Activated B cell treated with CpG ODN at 0.5 μM for 24 hours (primary cell): ENCODE measurements around the gene PRRC2C. TPM values are rescaled to one million over a fixed set of nuclear protein-coding genes. Genes with fewer than 3 reads are reported as not detected.

Experiments used
- ATAC-seq: fragments of 200-7000 bp; cut with Tn5 transposase; one replicate; pipeline ENCODE4 v1.10.0; 2021; ENCODE audit warnings: low read depth, mild to moderate bottlenecking, moderate library complexity
- CTCF ChIA-PET: fragments of 350-600 bp; sonication (Branson Sonifier 250); formaldehyde crosslinking; loops from one replicate; lab custom pipeline; 2021; ENCODE audit warnings: antibody characterized with exemption; lab: Charles Lee
- POLR2A ChIA-PET: fragments of 350-600 bp; sonication (Branson Sonifier 250); formaldehyde crosslinking; loops from one replicate; lab custom pipeline; 2021; ENCODE audit warnings: antibody characterized with exemption; lab: Charles Lee
- DNase-seq: peaks from one replicate; pipeline ENCODE4 v3.0.0; 2022
- H3K27ac Mint-ChIP-seq: one replicate; pipeline ENCODE4 v1.8.0; 2020; ENCODE audit warnings: mixed read lengths
- H3K27me3 Mint-ChIP-seq: one replicate; pipeline ENCODE4 v1.8.0; 2021; ENCODE audit warnings: mixed read lengths
- H3K36me3 Mint-ChIP-seq: one replicate; pipeline ENCODE4 v1.8.0; 2021; ENCODE audit warnings: low read depth, mixed read lengths
- H3K4me1 Mint-ChIP-seq: one replicate; pipeline ENCODE4 v1.8.0; 2021; ENCODE audit warnings: mixed read lengths
- H3K4me3 Mint-ChIP-seq: one replicate; pipeline ENCODE4 v1.8.0; 2020; ENCODE audit warnings: mild to moderate bottlenecking, mixed read lengths
- H3K9me3 Mint-ChIP-seq: one replicate; pipeline ENCODE4 v1.8.0; 2020; ENCODE audit warnings: mixed read lengths
- intact Hi-C: fragments of 100-400 bp; cut with micrococcal nuclease; formaldehyde crosslinking; loops from one replicate; pipeline ENCODE4 v1.15.1; 2024
- total RNA-seq: library from RNA; stranded (reverse); gene quantifications from 2 replicates; pipeline ENCODE4 v1.2.3, GENCODE V29; 2022
- TF ChIP-seq, protein P1 (sequence below): fragments of 200-600 bp; IDR thresholded peaks from one replicate; pipeline ENCODE4 v1.8.0; 2022; ENCODE audit warnings: antibody characterized with exemption, mild to moderate bottlenecking

The PRRC2C gene
- total RNA-seq, 1 donor from 2014 or later = 272 TPM

DNA sequence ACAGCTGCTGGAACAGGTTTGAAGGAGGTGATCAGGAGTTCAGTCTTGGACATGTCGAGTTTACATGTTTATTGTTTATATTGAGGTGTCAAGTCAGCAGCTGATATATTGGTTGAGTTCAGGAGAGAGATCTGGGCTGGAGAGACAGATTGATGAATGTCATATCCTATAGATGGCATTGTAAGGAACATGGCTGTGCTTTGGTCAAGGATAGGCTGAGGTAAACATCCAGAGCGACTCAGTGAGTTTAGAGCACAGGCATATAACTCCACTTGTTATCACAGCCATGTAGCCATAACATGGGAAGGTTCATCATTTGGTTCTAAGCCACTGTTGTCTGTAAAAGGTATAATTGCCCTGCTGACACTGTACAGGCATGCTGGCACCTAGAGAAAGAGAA, 131.3 kb downstream of the PRRC2C start:
- Mint-ChIP-seq H3K27ac (no peak overlapping the region), H3K9me3 (no peaks in the 10 kb centered on the region), H3K4me3 (no peak overlapping the region), H3K4me1 (no peaks in the 10 kb centered on the region), H3K36me3 (no peaks in the 10 kb centered on the region), H3K27me3 (peaks cover 1% of the 10 kb centered on the region)
- TF ChIP-seq, protein P1, sequence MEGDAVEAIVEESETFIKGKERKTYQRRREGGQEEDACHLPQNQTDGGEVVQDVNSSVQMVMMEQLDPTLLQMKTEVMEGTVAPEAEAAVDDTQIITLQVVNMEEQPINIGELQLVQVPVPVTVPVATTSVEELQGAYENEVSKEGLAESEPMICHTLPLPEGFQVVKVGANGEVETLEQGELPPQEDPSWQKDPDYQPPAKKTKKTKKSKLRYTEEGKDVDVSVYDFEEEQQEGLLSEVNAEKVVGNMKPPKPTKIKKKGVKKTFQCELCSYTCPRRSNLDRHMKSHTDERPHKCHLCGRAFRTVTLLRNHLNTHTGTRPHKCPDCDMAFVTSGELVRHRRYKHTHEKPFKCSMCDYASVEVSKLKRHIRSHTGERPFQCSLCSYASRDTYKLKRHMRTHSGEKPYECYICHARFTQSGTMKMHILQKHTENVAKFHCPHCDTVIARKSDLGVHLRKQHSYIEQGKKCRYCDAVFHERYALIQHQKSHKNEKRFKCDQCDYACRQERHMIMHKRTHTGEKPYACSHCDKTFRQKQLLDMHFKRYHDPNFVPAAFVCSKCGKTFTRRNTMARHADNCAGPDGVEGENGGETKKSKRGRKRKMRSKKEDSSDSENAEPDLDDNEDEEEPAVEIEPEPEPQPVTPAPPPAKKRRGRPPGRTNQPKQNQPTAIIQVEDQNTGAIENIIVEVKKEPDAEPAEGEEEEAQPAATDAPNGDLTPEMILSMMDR = no peak
- ATAC-seq (no peak), DNase-seq (no peak)
- ChIA-PET POLR2A (no interaction called here), CTCF (no interaction called here)
- intact Hi-C loops = no loop called here

DNA sequence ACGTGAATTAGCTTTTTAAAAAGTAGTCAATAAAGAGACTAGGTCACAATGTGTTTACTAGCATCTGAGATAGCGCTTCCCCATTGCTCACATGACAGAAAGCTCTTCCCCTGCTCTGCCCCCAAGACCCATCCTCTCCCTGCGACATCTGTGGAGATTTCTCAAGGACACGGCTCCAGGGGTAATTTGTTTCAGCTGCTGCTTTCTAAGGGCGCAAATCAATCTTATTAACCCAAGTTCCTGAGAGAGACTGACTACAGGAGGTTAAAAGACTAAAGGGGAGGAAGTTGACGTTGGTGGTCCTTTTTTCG, 136.8 kb downstream of the PRRC2C start, which contains the start of gene MYOCOS:
TSS of gene MYOCOS (plus strand) at position 92 of the 311 bp plus-strand sequence. CDS start 1,641 bp downstream, outside the sequence.
- H3K9me3 Mint-ChIP-seq = no peaks in the 10 kb centered on the region
- DNase-seq = no peak
- ChIA-PET POLR2A (no interaction called here), CTCF (no interaction called here)
- peaks cover 1% of the 10 kb centered on the region for H3K27me3 Mint-ChIP-seq
- no peaks in the 10 kb centered on the region for H3K4me1 Mint-ChIP-seq
- TF ChIP-seq, protein P1 = no peak
- no peaks in the 10 kb centered on the region for H3K36me3 Mint-ChIP-seq
- H3K4me3 Mint-ChIP-seq = no peak within 1 kb of the TSS
- H3K27ac Mint-ChIP-seq = no peak within 1 kb of the TSS
- intact Hi-C loops = no loop called here
- ATAC-seq = no peak

DNA sequence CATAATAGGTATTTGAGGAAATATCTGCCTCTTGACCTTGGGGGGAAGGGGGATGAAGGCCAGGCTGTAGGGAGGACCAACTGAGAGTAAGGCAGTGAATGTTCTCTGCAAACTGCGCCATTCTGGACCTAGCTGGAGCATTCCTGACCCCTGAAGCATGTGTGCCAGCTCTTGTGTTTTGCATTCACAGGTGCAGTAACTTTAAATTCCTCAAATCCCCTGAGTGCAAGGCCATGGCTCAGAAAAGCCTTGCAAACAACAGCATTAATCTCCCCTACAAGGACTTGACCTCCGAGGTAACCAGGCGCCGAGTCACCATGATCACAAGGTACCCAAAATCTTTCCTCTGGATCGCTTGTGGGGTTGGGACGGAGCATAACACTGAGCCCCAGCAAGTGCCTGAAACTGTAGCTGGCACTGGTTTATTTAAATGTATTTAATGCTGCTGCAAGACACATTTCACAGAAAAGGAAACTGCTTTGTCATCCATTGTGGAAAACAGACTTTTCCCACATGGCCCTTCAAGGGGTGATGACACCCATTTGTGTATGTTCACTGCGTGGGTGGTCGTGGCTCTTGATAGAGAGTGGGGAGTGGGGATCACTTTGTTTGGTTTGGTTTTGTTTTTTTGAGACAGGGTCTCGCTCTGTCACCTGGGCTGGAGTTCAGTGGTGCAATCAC, 138.5 kb downstream of the PRRC2C start:
- CTCF ChIA-PET = no interaction called here
- peaks cover 5% of the 10 kb centered on the region for H3K27me3 Mint-ChIP-seq
- no peaks in the 10 kb centered on the region for H3K9me3 Mint-ChIP-seq
- DNase-seq (no peak), ATAC-seq (no peak)
- no peak overlapping the region for H3K4me3 Mint-ChIP-seq
- intact Hi-C loops = no loop called here
- no peaks in the 10 kb centered on the region for H3K4me1 Mint-ChIP-seq
- H3K36me3 Mint-ChIP-seq = no peaks in the 10 kb centered on the region
- H3K27ac Mint-ChIP-seq = no peak overlapping the region
- POLR2A ChIA-PET = no interaction called here
- TF ChIP-seq, protein P1 = no peak

DNA sequence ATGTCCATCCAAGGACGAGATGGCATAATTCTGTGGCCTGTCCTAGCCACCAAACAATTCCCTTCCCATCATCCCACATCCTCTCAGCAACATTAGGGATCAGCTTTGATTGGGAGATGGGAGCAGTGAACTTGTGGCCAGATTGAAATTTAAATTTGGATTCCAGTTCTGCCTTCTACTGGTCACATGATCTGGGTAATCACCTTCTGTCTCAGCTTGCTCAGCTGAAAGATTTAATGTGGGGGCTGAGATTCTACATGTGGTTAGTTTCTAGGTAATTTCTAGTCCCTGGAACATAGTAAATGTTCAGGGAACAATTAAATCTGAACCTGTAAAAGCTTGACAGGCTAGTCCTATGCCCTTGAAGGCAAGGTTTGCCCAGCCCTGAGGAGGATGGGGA, 139.9 kb downstream of the PRRC2C start:
- intact Hi-C loops = no loop called here
- Mint-ChIP-seq H3K27ac (no peak overlapping the region), H3K9me3 (no peaks in the 10 kb centered on the region), H3K4me3 (no peak overlapping the region), H3K4me1 (no peaks in the 10 kb centered on the region), H3K27me3 (peaks cover 13% of the 10 kb centered on the region), H3K36me3 (no peaks in the 10 kb centered on the region)
- ChIA-PET CTCF (no interaction called here), POLR2A (no interaction called here)
- TF ChIP-seq, protein P1 = no peak
- no peak for ATAC-seq
- no peak for DNase-seq

DNA sequence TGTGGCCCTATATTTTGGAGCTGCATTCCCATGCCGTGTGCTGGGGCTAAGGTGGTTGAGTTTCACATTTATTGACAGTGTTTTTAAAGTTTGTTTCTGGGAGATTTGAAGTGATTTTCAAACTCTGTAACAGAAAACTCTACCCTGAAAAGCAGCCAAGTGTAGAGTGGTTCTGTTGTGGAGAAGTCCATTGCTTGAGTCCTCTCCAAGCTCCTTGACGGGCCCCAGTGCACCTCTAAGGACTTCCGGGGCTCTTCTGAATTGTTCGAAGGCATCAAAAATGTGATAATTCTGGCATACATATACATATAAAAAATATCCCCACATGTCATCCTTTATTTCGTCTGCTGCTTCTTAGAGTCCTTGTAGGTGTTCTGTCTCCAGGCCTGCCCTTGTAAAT, 141.7 kb downstream of the PRRC2C start:
- H3K27me3 Mint-ChIP-seq = peaks cover 13% of the 10 kb centered on the region
- H3K4me1 Mint-ChIP-seq = no peaks in the 10 kb centered on the region
- no peaks in the 10 kb centered on the region for H3K9me3 Mint-ChIP-seq
- DNase-seq = no peak
- H3K4me3 Mint-ChIP-seq = no peak overlapping the region
- ChIA-PET CTCF (no interaction called here), POLR2A (no interaction called here)
- TF ChIP-seq, protein P1 = no peak
- no peak for ATAC-seq
- H3K27ac Mint-ChIP-seq = no peak overlapping the region
- intact Hi-C loops = no loop called here
- no peaks in the 10 kb centered on the region for H3K36me3 Mint-ChIP-seq
